A673 (cell line): ENCODE results near the gene RBBP5.

Source experiments
- EZH2 ChIP-seq: fragments of 200-600 bp; sonication (generic); IDR thresholded peaks from 2 replicates; pipeline ENCODE4 v1.6.1; 2017; ENCODE audit warnings: borderline replicate concordance, low read depth, mild to moderate bottlenecking, mixed read lengths, antibody characterized with exemption, low read length; ENCODE audit not compliant: poor library complexity, severe bottlenecking
- TF ChIP-seq, protein P1 (sequence below): fragments of 300-800, 200-600 bp; sonication (generic); conservative IDR thresholded peaks from 2 replicates; pipeline ENCODE4 v1.5.1; 2017; ENCODE audit warnings: low read depth, mild to moderate bottlenecking, antibody characterized with exemption, low read length, moderate library complexity, mixed read lengths

DNA sequence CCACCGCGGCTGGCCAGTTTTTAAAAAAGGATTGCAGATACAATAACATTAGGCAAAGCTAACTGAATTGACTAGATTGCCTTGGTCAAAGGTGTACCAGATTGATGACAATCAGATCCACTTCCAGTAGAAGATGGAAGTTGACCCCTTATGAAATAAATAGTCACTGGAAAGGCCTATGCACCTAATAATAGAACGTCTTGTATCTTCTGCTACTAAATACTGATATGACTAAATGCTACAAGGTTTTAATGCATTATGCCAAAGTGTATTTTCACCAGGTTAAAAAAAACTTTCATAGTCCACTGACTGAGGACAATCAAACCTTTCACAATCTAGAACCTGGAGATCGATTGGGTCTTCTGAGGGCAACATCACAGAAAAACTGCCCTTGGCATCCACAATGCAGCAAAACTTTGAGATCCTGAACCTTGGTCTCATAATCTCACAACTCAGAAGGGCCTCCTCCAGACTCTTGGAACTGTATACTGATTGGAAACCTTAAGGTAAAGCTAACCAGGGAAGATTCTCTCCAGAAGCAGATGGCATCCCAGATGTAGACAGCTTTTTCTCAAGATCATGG, 7.8 kb upstream of the RBBP5 start:
- TF ChIP-seq, protein P1, sequence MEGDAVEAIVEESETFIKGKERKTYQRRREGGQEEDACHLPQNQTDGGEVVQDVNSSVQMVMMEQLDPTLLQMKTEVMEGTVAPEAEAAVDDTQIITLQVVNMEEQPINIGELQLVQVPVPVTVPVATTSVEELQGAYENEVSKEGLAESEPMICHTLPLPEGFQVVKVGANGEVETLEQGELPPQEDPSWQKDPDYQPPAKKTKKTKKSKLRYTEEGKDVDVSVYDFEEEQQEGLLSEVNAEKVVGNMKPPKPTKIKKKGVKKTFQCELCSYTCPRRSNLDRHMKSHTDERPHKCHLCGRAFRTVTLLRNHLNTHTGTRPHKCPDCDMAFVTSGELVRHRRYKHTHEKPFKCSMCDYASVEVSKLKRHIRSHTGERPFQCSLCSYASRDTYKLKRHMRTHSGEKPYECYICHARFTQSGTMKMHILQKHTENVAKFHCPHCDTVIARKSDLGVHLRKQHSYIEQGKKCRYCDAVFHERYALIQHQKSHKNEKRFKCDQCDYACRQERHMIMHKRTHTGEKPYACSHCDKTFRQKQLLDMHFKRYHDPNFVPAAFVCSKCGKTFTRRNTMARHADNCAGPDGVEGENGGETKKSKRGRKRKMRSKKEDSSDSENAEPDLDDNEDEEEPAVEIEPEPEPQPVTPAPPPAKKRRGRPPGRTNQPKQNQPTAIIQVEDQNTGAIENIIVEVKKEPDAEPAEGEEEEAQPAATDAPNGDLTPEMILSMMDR: no peak
- no peak for TF ChIP-seq EZH2
